HG02938 (cell line): ENCODE data around the gene LRGUK.
A peak's percentile ranks its signal among the peaks of the same experiment; 100 is the strongest.
"Not testable (repeated sequence)": the region's sequence is repeated elsewhere in the genome, so short reads cannot be mapped to it uniquely, and the experiment has no call there.

Experiments
- ATAC-seq: cut with Tn5 transposase; IDR thresholded peaks from one replicate; pipeline ENCODE4 v1.9.1; 2021; ENCODE audit warnings: mild to moderate bottlenecking, moderate library complexity; ENCODE audit not compliant: unreplicated experiment

Gene LRGUK, protein sequence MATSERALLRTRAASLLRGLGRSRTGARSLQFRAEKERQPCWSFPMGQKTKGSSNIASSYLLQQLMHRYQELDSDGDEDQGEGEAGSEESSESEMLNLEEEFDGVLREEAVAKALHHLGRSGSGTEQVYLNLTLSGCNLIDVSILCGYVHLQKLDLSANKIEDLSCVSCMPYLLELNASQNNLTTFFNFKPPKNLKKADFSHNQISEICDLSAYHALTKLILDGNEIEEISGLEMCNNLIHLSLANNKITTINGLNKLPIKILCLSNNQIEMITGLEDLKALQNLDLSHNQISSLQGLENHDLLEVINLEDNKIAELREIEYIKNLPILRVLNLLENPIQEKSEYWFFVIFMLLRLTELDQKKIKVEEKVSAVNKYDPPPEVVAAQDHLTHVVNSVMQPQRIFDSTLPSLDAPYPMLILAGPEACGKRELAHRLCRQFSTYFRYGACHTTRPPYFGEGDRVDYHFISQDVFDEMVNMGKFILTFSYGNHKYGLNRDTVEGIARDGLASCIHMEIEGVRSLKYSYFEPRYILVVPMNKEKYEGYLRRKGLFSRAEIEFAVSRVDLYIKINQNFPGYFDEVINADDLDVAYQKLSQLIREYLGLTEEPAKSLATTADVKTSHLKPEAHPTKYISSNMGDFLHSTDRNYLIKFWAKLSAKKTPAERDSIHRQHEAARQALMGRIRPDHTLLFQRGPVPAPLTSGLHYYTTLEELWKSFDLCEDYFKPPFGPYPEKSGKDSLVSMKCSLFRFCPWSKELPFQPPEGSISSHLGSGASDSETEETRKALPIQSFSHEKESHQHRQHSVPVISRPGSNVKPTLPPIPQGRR

DNA sequence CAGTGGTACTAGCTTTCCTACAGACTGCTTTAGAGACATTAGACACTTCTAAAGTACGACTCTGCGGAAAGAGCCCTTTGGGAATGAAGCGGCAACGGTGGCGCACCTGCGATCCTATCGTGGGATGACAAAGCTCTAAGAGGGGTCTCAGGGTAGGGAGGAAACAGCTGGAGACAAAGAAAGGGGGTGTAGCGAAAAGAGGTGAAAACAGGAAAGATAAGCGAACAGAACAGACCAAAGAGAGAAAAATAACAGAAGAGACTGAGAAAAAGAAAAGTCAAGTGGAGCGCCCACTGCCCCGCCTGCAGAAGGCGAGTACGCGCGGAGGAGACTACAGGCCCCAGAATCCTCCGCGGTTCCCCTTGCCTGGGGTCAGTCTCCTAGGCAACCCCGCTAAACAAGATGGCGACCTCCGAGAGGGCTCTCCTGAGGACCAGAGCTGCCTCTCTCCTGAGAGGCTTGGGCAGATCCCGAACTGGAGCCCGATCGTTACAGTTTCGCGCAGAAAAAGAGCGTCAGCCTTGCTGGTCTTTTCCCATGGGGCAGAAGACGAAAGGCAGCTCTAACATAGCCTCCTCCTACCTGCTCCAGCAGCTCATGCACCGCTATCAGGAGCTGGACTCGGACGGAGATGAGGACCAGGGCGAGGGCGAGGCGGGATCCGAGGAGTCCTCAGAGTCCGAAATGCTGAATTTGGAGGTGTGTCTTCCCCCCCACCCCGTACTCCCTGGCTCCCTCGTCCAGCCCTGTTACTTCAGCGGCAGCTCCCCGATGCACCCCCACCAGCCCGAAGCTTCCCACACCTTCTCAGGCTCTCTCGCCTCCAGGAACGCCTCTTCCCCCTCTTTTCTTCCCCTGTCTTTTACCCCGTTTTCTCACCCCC lies at the start of gene LRGUK:
Gene LRGUK, plus strand, starts transcription at position 375 of the 883 bp plus-strand sequence. Its CDS starts 28 bp downstream, at position 403.
- peak; percentile 100 for ATAC-seq

DNA sequence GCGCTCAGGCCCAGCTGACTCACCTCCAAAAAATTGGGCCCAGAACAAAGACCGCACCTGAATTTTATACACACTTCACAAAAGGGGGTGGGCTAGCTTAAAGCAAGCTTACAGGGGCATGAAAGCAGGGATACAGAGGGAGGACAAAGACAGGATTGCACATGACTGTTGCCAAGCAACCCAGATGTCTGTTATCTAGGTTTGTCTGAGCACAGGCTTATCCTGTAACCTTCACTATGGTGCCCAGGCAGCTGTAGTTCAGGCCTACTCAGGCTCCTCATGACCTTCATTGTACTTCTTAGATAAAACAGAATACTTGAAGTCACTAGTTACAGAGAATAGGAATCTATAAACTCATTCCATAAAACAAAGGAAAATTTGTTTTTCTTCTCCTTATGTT lies 49.6 kb upstream of the LRGUK start:
- not testable (repeated sequence) for ATAC-seq

GRCh38 chr7:134078991-134079390 lies 48.1 kb upstream of the LRGUK start:
- no peak for ATAC-seq

GRCh38 chr7:134081695-134082094 lies 45.4 kb upstream of the LRGUK start:
- no peak for ATAC-seq

DNA sequence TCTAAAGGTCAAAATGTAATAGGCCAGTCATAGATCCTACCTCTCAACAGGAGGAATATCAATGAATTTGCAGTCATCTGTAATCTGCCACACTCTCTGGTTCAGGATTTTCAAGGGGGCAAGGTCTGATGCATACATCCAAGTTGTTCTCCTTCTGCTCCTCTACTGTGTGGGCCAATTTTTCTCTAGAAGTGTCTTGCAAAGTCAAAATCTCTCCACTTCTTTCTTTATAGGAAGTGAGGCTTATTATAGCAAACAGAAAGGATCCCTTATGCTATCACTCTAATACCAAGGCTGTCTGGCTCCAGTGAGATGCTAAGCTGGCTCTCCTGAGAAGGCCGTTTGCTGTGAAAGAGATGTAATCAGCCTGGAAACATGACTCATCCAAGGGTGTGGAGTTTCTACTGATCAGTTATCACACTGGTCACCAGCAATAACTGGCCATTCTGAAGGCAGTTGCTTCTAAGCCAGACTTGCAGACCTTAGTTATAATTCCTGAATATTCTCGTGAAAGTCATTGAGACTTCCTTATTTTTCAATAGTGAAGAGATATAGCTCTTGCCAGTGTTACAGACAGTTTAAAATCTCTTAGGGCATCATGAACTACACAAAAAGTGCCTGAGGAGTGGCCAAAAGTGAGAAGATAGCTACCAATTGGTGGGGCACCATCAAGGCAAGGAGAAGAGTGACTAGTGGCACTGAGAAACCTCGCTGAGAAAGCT lies 43.2 kb upstream of the LRGUK start:
- no peak for ATAC-seq

- ATAC-seq: peak; percentile 78
Measured at GRCh38 chr7:134084488-134085144, 42.5 kb upstream of the LRGUK start.

DNA sequence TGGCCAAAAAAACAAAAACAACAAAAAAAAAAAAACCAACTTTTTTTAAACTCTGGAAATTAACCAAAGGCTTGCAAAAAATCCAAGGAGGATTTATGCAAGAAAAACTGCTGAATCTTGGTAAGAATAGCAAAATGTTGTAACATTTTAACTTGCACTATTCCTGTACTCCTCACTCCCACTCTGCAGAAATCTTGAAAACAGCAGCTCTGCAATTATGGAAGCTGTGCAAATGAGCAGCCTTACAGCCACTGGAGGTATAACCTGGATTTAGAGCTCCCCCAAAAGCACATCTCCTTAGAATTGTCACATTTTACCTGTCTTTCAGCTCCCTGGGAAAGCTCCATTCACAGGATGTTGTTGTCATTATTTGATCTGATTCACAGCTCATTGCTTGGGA lies 41.8 kb upstream of the LRGUK start:
- no peak for ATAC-seq

GRCh38 chr7:134086998-134087735 lies 40.0 kb upstream of the LRGUK start:
- no peak for ATAC-seq

DNA sequence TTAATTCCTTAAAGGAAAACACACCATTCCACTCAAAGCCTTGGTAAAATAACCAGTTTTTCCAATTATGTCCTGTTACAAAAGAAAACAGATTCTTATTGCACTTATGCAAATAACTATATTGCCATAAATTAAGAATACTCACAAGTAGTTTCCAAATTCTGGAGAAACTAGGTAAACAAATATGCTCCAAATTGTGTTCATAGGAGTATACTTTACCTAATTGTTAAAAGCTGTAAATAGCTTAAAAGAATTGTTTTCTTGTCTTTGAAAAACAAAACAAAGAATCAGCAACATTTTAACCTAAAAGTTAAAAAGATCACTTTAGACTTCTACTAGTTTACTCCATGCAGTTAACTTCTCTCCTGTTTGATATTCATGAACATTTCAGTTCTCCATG lies 38.9 kb upstream of the LRGUK start:
- ATAC-seq: no peak

DNA sequence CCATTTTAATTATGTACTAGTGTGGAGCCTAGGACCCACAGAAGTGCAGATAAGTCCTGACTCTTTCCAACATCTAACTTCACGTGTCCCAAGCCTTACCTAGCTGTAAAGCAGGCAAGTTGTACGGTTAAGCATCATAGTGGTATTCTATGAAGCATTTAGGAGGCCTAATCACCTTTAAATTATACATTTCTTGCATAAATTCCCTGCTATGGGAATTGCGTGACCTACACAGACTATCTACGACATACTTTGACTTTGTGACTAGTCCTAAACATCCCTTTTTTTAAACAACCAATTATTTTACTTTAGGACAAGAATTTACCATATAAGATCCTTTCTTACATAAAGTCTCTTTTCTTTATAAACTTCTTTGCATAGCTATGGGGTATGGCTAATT lies 37.7 kb upstream of the LRGUK start:
- ATAC-seq: no peak

DNA sequence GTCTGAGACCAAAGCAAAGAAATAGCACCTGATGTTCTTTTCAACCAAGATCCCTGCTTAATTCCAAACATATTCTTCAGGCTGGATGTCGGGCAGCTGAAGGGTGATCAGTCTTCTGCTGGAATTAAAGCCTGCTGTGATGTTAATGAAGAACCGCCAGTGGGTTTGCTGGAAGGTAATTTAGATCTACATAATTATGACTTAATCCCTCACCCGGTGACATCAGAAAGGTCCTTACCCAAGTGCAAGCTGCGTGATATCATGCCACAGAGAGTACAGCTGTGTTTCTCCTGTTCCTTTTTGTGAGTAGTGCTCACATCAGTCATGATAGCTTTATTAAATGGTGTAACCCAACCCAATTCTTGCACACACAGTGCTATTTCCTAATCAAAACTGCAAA lies 29.1 kb upstream of the LRGUK start:
- ATAC-seq: no peak

GRCh38 chr7:134101716-134102115 lies 25.4 kb upstream of the LRGUK start:
- no peak for ATAC-seq

DNA sequence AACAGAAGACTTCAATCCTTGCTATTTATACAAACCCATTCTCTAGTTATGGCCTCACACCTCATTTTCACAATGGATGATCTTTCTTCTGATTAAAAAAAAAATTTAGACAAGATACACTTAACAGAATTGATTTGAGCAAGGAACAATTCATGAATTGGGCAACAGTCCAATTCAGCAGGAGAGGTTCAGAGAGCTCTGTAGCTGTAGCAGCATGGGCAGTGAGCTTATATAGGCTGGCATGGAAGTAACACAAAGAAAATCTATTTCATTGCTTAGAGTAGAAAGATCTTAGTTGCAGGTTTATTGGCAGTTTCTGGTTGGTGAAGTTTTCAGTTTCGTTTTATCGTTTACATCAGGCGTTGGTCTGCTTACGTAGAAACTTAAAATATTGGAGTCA lies 23.0 kb upstream of the LRGUK start:
- no peak for ATAC-seq

DNA sequence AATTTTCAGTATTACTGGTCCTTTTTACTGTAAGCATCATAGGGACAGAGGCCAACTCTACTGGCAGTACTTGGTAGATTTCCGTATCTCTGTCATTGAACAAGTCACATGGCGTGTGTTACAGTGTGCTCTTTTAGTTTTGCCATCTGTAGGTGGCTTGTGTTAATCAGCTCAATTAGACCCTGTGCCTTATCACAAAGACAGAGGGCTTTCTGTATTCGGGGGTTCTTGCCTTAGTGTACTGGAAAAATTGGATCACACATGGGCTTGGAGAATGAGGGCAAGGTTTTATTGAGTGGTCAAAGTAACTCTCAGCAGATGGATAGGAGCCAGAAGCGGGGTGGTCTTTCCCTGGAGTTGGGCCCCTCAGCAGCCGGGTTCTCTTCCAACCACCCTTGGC lies 21.3 kb upstream of the LRGUK start:
- ATAC-seq: no peak

DNA sequence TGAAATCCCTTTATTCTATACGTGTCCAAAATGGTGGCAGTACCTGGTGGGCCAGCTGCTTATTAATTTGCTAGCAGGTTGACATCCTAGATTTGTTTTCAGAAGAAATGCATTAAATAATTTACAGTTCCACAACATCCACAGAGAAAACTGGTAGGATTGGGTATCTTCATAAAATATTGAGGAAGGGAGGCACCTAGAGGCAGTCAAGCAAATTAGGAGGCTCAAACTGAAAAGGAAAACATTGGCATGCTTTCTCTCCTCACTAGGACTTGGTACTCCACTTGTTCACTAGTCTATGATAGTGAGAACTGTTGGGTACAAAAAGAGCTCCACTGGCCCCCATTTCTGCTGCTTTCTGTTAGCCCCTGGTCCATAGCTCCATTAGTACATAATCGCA lies 18.3 kb upstream of the LRGUK start:
- ATAC-seq: no peak

DNA sequence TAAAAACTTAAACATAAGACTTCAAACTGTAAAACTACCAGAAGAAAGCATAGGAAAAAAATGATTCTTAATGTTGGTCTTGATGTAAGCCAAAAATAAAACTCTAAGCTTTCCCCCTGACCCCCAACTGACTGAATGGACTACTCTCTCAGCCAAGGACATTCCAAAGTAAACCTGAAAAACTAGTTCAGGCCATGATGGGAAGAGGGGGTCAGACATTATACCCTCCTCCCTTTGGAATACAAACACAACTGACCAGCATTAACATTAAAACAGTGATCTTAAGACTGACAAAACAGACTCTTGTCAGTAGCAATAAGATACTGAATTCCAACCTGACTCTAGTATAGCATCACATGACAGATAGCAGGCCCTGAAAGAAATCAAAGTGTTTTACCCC lies 13.5 kb upstream of the LRGUK start:
- no peak for ATAC-seq

DNA sequence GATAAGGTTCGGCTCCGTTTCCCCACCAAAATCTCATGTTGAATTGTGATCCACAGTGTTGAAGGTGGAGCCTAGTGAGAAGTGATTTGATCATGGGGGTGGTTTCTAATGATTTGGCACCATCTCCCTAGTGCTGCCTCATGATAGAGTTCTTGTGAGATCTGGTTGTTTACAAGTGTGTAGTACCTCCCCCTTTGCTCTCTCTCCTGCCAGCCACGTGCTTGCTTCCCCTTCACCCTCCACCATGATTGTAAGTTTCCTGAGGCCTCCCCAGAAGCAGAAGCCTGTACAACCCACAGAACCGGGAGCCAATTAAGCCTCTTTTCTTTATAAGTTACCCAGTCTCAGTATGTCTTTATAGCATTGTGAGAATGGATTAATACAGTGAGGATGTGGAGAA lies 12.1 kb upstream of the LRGUK start:
- no peak for ATAC-seq

- ATAC-seq: no peak
Measured at GRCh38 chr7:134120405-134120804, 6.7 kb upstream of the LRGUK start.

GRCh38 chr7:134121632-134122139 lies 5.5 kb upstream of the LRGUK start:
- ATAC-seq: no peak
